Measurements from ENCODE around the gene CARD11.

- TF ChIP-seq, protein P1, sequence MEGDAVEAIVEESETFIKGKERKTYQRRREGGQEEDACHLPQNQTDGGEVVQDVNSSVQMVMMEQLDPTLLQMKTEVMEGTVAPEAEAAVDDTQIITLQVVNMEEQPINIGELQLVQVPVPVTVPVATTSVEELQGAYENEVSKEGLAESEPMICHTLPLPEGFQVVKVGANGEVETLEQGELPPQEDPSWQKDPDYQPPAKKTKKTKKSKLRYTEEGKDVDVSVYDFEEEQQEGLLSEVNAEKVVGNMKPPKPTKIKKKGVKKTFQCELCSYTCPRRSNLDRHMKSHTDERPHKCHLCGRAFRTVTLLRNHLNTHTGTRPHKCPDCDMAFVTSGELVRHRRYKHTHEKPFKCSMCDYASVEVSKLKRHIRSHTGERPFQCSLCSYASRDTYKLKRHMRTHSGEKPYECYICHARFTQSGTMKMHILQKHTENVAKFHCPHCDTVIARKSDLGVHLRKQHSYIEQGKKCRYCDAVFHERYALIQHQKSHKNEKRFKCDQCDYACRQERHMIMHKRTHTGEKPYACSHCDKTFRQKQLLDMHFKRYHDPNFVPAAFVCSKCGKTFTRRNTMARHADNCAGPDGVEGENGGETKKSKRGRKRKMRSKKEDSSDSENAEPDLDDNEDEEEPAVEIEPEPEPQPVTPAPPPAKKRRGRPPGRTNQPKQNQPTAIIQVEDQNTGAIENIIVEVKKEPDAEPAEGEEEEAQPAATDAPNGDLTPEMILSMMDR (IDR thresholded peaks at IDR 0.05), result no peak
- no peak for TF ChIP-seq POLR2A (IDR thresholded peaks at IDR 0.05)
Observed at GRCh38 chr7:2972835-2973161, 70.9 kb downstream of the CARD11 start.

Measured in testis (tissue), 2 donors.